Hypothalamus (tissue), 51 donors: Measurements from ENCODE around the gene GMDS.

Experiments used
- DNase-seq, 51 donors: peaks; one replicate each; lab custom pipeline; 2025; lab: John Stamatoyannopoulos, UW

Gene GMDS

DNA sequence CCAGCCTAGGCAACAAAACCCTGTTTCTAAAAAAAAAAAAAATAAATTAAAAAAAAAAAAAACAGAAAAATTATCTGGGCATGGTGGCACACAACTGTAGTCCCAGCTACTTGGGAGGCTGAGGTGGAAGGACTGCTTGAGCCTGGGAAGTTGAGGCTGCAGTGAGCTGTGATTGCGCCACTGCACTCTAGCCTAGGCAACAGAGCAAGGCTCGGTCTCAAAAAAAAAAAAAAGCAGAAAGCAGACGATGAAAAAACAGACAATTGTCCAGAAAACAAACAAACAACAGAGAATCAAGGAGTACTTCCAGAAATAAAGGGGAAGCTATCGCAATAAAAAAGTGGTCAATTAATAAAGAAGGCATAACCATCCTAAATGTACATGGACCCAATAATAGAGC is 229.4 kb downstream of the GMDS start:
- DNase-seq: no peak

DNA sequence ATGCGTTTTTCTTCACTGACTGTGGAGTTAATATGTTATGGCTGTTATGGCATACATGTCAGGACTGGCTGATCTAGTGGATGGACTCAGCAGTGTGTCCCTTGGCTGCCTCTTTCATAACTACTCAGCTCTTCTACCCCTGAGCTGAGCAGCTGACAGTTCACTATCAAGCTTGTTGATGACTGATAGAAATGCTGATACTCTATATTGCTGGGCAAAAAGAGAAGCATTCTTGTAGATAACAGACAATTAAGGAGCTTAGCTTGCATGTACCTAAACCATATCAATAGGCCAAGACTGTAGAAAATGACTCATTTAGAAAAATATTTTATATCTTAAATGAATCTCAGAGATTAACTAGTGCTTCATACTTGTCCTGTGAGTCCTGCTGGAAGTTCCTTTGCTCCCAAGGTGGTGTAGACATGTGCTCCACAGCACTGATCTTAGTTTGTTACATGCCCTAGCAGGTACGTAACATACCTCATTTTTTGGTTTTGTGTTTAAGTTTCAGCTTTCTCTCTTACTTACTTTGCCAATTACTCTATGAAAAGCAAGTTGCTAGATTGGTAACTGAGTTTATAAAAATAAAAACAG is 236.9 kb downstream of the GMDS start:
- no peak for DNase-seq

DNA sequence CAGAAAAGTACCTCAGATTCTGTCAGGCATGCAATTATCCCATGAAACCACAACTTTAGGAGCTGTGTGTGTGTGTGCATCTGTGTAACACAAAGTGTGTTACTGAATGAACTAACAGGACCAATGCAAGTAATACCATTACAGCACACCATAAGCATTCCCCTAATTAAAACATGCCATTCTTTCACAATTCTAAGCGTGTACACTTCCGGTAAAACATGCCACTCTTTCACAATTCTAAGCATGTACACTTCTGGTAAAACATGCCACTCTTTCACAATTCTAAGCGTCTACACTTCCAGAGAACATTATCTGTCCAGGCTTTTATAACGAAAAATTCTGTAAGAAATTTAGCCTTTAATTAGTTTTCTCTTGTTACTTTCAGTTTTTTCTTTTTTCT is 238.2 kb downstream of the GMDS start:
- no peak for DNase-seq

DNA sequence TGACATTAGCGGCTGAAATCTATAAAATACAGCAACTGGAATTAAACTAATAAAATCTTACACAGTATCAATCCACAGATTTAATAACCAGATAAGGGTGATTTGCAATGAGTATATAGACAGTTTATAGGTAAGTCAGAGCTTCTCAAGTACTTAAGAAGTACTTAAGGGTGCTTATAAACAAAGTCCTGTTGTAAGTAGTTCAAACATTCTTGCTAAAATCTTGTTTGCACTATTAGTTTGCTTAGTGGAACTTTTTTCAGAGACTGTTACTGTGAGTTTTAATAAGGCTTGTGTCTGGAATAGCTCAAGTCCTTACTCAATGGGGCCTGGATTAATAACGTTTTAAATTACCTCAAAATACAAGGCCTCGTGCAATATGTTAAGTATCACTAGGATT is 240.5 kb downstream of the GMDS start:
- DNase-seq: no peak

DNA sequence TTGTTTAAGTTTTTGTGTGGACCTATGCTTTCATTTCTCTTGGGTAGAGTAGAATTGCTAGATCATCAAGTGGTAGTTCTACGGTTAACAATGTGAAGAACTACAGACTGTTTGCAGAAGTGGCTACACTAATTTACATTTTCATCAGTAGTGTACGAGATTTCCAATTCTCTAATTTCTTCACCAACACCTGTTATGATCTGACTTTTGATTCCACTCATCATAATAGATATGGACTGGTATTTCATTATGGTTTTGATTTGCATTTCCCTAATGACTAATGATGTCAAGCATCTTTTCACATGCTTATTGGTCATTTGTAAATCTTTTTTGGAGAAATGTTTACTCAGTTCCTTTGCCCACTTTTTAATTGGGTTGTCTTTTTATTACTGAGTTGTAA is 244.4 kb downstream of the GMDS start:
- no peak for DNase-seq

DNA sequence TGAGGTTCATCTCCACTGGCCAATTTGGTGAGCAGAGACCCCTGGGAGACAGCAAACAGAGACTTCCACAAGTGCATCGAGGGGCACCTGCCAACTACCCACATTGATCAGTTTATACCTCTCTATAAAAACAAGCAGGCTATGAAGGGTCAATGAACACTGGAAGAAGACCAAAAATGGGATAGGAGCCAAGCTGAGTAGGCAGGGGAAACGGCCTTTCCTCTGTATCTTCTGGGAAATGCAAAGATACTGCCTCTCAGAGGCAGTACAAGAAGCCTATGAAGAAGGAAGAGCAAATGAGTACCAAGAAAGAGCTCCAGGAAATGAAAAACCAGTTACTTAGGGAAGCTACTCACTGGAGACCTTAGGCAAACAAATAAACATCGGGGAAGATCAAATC is 247.7 kb downstream of the GMDS start:
- no peak for DNase-seq

DNA sequence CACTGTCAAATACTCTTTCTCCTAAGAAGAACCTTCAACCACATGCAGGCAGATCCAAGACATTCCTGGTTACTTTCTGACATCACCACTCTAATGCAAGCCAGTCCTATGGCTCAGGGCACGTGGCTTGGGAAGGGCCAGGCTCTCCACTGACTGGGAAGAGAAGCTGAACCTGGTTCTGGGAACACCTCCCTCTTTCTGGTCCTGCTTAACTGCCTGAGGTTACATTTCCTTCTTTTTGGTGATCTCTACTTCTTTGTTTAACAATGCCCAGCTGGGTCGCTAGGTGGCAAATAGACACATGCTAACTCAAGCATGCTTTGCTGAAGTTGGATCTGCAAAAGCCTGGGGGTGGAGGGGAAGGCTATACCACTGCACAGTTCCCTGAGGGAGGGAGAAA is 249.8 kb downstream of the GMDS start:
- no peak for DNase-seq

DNA sequence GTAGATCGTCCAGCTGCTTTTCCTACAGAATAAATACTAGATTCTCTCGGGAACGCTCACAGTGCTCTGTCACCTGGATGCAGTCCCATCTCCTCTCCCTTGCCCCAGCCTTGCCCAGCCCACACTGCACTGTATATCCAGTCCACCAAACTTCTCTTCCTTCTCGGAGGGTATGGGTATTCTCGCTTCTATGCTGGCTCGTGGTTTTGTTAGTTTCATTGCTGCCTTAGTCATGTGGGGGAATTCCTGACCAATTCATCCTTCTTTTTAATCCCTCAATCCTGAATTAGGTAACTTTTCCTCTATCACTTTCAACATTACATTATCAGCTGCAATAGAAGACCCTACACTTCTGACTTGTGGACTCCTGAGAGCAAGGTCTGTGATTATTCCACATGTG is 252.4 kb downstream of the GMDS start:
- DNase-seq: no peak

DNA sequence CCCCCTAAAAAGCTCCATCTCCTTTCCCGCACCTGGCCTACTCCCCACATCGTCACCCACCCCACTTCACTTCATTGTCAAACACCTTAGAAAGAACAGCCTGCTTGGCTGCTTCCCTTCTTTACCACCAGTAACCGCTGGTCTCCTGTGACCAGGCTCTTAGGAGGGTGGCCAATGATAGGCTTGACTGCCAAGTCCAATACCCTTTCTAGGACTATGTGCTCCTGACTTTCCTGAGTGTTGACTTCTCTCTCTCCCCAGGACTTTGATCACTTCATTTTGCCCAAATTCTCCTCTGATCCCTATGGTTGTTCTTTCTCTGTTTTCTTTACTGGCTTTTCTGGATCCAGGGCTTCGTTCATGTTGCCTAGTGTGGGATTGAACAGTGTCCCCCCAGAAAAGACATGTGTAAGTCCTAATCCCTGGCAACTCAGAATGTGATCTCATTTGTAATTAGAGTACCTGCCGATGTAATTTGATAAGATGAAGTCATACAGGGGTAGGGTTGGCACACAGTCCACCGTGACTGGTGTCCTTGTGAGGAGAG is 254.0 kb downstream of the GMDS start:
- no peak for DNase-seq

DNA sequence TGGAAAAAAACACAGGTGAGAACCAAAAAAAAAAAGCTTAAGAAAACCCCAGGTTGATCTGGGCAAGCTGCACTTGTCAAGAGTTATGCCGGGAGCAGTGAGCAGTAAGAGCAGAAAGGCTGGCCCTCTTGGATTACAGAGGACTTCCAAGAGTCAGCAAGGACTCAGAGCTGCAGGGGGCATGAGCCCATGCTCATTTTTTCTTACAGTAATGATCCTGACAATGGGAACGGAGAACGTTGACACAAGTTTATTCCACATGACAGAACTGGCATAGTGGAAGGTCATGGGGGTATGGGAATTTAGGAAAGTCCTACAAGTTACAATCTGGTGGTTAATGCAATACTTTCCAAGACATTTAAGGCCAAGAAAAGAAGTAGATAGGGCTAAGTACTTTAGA is 256.6 kb downstream of the GMDS start:
- no peak for DNase-seq

DNA sequence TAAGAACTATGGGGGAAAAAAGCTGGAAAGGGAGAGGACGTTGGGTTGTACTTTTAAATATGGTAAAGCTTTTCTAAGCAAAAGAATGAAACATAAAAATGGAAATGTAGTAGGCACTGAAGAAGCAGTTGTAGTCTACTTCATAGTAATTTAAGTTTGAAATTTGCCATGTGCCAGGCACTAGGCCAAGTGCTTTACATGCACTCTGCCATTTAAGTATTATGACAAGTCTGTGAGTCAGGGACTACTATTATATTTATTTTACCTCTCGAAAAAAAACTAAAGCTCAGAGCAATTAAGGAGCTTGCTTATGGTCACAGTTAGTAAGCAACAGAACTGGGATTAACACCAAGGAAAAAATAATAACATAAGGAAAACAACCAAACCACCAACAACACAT is 257.8 kb downstream of the GMDS start:
- DNase-seq: no peak

DNA sequence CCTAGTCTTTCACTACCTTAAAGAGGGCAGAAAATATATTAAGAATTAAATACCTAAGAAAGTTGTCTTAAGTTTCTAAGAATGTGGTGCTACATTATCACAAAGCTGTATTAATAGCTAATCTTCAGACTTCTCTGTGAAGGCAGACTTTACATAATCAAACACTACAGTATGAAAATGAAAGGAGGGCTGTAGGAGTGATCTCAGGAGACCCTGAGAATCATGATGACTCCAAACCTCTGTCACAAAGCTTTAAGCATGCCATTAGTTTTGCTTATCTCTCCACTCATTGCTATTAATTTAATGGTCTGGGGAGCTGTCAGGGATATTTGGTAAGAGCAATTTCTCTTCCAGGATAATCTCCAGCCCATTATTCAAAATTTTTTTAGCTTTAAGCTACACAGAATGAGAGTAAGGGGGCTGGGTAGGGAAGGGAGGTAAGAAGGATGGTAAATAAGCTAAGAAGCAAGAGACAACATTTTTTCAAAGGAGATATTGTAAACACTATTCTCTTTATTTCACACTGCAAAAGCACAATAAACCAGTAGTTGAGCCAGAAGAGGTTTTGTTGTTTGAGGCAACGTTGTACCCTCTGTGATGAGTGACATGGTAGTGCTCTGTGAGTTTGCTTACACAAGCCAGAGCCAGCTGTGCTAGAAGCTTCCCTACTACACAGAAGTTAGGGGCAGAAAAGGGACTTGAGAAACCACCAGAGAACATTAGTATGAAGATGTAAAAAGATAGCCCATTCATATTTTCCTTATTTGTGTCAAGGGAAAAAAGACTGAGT is 258.8 kb downstream of the GMDS start:
- no peak for DNase-seq

DNA sequence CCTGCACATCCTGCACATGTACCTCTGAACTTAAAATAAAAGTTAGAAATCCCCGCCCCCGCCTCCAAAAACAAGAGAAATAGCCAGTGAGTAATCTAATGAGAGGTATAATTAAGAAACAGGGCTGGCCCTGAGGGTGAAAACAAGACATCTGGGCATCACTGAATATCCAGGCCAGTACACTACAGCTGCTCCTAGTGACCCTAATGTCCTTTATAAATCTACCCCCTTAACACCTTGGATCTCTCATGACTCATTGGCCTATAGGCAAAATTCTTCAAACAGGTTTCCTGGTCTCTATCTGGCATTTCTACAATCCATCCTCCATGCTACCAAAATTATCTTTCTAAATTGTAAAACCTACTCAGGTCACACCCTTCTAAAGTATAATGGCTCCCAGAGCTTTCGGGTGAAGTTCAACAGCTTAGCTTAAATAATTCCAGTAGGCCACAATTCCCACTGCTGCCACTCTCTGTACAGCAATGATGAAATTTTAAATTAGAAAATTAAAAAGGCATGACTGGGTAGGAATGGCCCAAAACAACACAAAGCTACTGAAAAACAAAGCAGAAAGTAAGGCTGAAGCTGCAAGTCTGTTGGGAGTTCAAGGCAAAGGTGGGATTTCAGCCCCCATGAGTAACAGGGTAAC is 260.9 kb downstream of the GMDS start:
- no peak for DNase-seq

DNA sequence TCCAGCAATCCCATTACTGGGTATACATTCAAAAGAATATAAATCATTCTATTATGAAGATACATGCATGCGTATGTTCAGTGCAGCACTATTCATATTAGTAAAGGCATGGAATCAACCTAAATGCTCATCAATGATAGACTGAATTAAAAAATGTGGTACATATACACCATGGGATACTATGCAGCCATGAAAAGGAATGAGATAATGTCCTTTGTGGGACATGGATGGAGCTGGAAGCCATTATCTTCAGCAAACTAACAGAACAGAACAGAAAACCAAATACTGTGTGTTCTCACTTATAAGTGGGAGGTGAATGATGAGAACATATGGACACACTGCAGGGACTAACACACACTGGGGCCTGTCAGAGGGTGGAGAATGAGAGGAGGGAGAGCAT is 261.6 kb downstream of the GMDS start:
- DNase-seq: no peak

DNA sequence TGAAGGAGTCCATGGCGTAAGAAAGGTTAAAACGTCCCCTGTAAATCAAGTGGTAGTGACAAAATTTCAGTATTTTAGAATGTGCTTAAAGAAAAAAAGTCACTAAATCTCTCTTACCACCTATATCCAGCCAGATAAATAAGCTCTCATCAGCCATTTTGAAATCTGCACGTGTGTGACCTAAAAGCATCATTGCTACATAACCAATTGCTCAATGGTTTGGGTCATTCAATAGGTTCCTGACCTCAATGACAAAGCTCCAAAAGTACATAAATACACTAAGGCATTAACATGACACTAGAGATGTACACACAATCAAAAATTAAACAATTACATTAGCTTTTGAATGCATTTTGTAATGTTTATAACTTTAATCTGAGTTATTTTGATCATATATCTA is 272.4 kb downstream of the GMDS start:
- DNase-seq: no peak

DNA sequence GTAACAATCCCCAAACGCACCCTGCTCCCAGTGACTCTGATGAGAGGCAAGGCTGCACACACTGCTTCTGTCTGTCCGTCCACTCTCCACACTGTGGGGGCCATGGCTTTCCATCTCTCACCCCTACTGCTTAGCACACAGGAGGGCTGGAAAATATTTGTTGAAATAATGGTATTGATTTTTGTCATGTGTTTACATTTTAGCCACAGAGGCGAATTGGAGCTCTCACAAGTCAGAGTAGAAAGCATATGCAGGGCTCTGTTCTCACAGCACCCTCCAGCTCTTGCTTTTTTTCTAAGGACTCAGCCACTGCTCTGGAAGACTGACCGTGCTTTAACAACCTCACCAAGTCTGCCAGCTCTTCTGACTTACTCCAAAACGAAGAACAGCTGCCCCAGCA is 273.8 kb downstream of the GMDS start:
- DNase-seq: no peak

DNA sequence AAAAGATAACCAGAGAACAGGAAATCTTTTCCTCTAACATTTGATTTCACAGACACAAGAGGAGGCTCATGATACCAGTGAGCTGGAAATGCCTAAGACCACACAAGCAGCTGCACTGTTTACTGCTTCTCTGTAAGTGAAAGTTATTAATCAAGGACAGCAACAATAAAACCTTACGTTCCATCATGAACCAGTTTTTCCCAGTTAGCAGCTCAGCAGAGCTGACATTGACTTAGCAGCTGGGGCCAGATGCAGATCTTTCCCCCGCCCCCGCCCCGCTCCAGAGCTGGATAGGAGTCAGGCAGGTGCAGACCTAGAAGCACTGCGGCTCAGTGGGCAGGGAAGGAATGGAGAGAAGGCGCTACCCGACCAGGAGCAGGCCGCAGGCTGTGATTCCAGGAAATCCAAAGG is 275.2 kb downstream of the GMDS start:
- DNase-seq: no peak

DNA sequence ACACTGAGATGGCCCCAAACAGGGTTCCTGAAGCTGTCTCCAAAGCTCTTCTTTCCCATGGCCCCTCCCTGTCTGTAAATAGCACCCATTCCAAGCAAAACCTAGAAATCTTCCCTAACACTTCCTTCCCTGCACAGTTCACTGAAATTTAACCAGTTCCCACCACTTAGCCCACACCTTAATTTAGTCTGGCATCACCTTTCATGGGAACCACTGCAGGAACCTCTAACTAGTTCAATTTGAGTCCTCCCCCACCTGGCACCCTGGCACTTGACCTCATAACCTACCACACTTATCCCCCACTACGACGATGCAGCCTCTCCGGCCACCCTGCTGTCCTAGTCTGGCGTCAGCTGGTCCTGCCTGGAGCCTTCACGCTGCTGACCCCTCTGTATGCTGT is 278.7 kb downstream of the GMDS start:
- no peak for DNase-seq

DNA sequence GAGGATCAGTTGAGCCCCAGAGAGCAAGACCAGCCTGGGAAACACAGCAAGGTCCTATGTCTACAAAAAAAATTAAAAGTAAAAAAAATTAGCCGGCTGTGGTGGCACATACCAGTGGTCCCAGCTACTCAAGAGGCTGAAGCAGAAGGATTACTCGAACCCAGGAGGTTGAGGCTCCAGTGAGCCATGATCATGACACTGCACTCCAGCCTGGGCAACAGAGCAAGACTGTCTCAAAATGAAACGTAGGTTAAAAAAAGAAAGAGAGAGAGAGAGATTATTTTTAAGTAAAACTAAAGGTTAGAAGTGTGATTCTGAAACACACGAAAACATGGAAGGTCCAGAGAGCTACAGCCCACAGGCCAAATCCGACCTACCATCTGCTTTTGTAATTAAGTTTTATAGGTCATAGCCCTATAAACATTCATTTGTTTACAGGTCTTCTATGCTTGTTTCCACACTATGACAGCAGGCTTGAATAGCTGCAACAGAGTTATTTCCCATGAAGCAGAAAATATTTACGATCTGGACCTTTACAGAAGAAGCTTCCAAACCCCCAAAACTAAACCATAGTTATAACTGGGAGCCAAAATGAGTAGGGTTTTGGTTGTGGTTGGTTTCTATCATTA is 279.7 kb downstream of the GMDS start:
- DNase-seq: no peak

DNA sequence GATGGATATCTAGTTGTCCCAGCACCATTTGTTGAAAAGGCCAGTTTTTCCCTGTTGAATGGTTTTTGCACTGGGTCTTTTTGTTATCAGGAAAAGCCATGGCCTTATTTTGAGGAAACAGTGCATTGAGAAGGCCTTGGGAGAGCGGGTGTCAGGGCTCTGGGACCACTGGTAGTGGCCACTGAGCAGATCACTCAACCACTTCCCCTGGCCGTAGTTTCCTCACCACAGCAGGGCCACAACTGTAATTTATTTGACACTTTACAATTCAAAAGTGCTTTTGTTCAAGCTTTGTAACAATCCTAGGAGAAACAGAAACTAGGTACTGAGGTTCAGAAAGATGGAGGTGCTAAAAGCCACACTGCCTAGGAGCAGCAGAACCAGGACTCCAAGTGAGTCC is 281.8 kb downstream of the GMDS start:
- DNase-seq: no peak

DNA sequence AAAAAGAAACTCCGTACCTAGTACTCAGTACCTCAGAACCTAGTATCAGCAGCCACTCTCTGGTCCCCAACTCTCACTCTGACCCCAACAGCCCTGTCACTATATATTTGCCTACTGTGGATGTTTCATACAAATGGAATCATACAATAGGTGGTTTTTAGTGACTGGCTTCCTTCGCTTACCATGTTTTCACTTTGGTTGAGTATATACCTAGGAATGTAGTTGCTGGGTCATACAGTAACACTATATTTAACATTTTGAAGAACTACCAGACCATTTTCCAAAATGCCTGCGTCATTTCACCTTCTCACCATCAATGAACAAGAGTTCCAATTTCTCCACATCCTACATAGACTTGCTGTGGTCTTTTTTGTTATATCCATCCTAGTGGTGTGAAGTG is 283.2 kb downstream of the GMDS start:
- no peak for DNase-seq
